Measurements from ENCODE around the gene GRIN2C. TPM values are rescaled to one million over a fixed set of nuclear protein-coding genes. Genes with fewer than 3 reads are reported as not detected.

The GRIN2C gene
- total RNA-seq, 1 experiment from 2014 or later = 0.44 TPM

DNA sequence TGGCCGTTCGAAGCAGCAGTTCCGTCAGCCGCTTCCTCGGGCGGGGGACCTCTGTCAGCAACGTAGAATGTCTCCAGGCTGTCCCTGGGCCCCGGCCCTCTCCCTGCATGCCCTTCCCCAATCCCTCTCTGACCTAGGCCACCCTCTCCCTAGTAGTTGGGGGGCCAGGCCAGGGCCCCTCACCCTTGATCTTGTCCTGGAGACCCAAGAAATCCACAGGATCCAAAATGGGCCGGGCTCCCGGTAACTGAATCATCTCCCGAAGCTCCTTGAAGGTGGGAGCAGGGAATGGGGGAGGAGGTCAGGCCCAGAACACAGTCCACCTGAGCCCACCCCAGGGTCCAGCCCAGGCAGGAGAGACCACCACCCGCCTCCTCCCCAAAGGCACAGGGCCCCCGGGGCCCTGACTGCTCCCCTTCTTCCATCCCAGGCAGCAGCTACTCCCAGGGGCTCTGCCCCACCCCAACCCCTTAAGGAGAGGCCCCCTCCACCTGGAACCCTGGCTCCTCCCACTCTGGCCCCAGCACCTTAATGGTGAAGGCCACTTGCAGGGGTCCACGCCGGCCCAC lies 4.7 kb upstream of the GRIN2C start:
- no peak overlapping the region for H2BK15ac ChIP-seq (ENCODE audit: low read depth, low read length)

More for the DNA sequence above, 4.7 kb upstream of the GRIN2C start:
- H3K4me2 ChIP-seq (ENCODE audit: insufficient read depth, insufficient read length, low read length) = no peak overlapping the region
- no CpG with 5 or more reads among the region's 15 CpGs for WGBS (ENCODE audit: extremely low coverage, insufficient read length, low lambda C conversion rate)
- no peak overlapping the region for H2BK20ac ChIP-seq (ENCODE audit: low read depth, low read length, poor library complexity, severe bottlenecking)
- H3K79me2 ChIP-seq (ENCODE audit: insufficient read depth, low read length) = no peaks in the 10 kb centered on the region
- Mint-ChIP-seq H3K9me3 (no peaks in the 10 kb centered on the region), H3K36me3 (ENCODE audit: insufficient read depth in 1 of 3, low read depth in 3 of 3) (peaks cover 3 to 17% (median 17%) of the 10 kb centered on the region in 3 experiments; a peak in 4 of 7 replicates), H3K27me3 (ENCODE audit: low read depth) (peaks cover 27% of the 10 kb centered on the region), H3K4me1 (peaks cover 10 to 16% of the 10 kb centered on the region in 2 experiments), H3K27ac (no peak overlapping the region), H3K4me3 (no peak overlapping the region)
- no peak overlapping the region for H3K9ac ChIP-seq (ENCODE audit: extremely low read depth, insufficient read length, low read length)
- H3K4ac ChIP-seq (ENCODE audit: low read depth, low read length) = no peak overlapping the region
- no peak overlapping the region for H3K27ac ChIP-seq (ENCODE audit: insufficient read length, low read depth, low read length)
- no peak overlapping the region for H3K23ac ChIP-seq (ENCODE audit: insufficient read length, low read depth, low read length)
- H3K9me3 ChIP-seq (ENCODE audit: control insufficient read depth, low read depth, low read length) = no peaks in the 10 kb centered on the region
- H2AK5ac ChIP-seq (ENCODE audit: insufficient read length, low read length) = no peak overlapping the region
- H4K91ac ChIP-seq (ENCODE audit: insufficient read length, low read depth, low read length) = no peak overlapping the region
- no peak overlapping the region for H2BK5ac ChIP-seq (ENCODE audit: insufficient read length, low read length)
- H3T11ph ChIP-seq (ENCODE audit: low read length) = no peak overlapping the region
- no peak overlapping the region for H2BK120ac ChIP-seq (ENCODE audit: low read depth, low read length, poor library complexity, severe bottlenecking)
- no peaks in the 10 kb centered on the region for H3K79me1 ChIP-seq (ENCODE audit: insufficient read depth, low read depth, low read length, poor library complexity, severe bottlenecking)
- H3K27me3 ChIP-seq (ENCODE audit: insufficient read depth, low read length) = peaks cover 19% of the 10 kb centered on the region
- DNase-seq = no peak
- H3K18ac ChIP-seq (ENCODE audit: insufficient read length, low read depth, low read length) = no peak overlapping the region
- peaks cover 10% of the 10 kb centered on the region for H3K23me2 ChIP-seq (ENCODE audit: insufficient read length, low read depth, low read length, poor library complexity, severe bottlenecking)
- no peak overlapping the region for H4K8ac ChIP-seq (replicated peaks; ENCODE audit: insufficient read length, low read depth, low read length)
- H3K56ac ChIP-seq (ENCODE audit: insufficient read length, low read depth, low read length) = no peak overlapping the region
- no peaks in the 10 kb centered on the region for H4K20me1 ChIP-seq (ENCODE audit: control insufficient read depth, insufficient read depth, insufficient read length)
- no peak overlapping the region for H3K14ac ChIP-seq (ENCODE audit: insufficient read depth, low read length)
- H4K5ac ChIP-seq (ENCODE audit: insufficient read length, low read depth, low read length) = no peak overlapping the region
- no peak overlapping the region for H2AFZ ChIP-seq (ENCODE audit: low read length)
- 0 out of 2 replicates have a peak, but pooled peaks cover 2% of the 10 kb centered on the region for H3K4me1 ChIP-seq (ENCODE audit: insufficient read depth, low read length)
- TF ChIP-seq, protein P1, sequence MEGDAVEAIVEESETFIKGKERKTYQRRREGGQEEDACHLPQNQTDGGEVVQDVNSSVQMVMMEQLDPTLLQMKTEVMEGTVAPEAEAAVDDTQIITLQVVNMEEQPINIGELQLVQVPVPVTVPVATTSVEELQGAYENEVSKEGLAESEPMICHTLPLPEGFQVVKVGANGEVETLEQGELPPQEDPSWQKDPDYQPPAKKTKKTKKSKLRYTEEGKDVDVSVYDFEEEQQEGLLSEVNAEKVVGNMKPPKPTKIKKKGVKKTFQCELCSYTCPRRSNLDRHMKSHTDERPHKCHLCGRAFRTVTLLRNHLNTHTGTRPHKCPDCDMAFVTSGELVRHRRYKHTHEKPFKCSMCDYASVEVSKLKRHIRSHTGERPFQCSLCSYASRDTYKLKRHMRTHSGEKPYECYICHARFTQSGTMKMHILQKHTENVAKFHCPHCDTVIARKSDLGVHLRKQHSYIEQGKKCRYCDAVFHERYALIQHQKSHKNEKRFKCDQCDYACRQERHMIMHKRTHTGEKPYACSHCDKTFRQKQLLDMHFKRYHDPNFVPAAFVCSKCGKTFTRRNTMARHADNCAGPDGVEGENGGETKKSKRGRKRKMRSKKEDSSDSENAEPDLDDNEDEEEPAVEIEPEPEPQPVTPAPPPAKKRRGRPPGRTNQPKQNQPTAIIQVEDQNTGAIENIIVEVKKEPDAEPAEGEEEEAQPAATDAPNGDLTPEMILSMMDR (conservative IDR thresholded peaks at IDR 0.05) = no peak
- H2BK12ac ChIP-seq (ENCODE audit: insufficient read length, low read depth, low read length) = no peak overlapping the region

All from H9 (cell line).